ENCODE results near the gene HSPA8.
A peak's percentile ranks its signal among the peaks of the same experiment; 100 is the strongest.
"Not testable (repeated sequence)": the region's sequence is repeated elsewhere in the genome, so short reads cannot be mapped to it uniquely, and the experiment has no call there.

HSPA8 gene

GRCh38 chr11:123069908-123070821 lies 8.2 kb upstream of the HSPA8 start:
- DNase-seq, result no peak

DNA sequence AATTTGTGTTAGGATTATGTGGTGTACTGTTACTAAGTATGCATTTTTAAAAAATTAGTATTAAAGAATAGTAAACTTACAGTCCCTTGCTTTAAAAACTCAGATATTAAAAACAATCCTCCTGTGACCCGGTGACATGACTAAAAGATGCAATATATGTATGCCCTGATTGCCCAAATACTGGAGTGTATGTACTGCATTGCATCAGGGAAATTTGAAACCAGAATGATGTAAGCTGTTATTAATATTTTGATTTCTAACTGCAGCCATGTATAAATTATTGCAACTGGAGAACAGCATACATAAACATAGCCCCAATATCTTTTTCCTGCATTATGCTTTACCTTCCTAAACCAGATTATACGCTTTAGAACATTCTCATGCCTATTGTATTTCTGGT lies 3.7 kb upstream of the HSPA8 start:
- DNase-seq, result no peak

DNA sequence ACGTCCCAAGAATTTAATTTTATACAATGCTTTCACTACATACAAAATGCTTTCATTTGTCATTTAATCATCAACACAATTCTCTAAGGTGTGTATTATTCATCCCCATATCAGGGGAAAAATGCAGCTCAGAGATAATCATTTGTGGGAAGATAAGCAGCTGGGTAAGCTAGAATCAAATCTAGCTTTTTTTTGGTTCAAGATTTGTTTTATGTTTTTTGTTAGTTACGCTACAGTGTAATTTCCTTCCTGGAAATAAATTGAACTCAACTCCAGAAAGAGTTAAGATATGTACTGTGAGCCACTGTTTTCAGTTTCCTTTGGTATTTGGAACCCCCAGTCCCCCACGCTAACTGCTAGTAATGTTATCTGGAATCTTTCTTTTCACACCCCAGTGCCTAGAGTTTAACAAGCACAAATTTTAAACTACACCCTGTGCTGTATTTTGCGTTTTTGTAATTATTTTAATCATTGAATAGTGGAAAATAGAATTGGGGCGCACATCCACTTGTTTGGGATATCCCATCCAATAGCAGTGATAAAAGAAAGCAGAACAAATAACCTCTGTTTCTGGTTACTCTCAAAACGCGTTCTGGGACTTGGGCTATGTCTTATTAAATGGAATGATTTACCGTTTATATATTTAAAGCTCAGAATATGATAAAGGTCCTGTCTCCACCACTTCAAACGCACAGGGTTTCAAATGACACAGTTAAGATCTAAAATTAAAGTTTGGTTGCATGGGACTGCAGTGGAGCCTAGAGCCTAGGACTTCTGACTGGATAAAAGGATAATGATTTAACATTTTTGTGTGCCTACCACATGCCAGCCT lies 2.1 kb upstream of the HSPA8 start:
- DNase-seq, result no peak

DNA sequence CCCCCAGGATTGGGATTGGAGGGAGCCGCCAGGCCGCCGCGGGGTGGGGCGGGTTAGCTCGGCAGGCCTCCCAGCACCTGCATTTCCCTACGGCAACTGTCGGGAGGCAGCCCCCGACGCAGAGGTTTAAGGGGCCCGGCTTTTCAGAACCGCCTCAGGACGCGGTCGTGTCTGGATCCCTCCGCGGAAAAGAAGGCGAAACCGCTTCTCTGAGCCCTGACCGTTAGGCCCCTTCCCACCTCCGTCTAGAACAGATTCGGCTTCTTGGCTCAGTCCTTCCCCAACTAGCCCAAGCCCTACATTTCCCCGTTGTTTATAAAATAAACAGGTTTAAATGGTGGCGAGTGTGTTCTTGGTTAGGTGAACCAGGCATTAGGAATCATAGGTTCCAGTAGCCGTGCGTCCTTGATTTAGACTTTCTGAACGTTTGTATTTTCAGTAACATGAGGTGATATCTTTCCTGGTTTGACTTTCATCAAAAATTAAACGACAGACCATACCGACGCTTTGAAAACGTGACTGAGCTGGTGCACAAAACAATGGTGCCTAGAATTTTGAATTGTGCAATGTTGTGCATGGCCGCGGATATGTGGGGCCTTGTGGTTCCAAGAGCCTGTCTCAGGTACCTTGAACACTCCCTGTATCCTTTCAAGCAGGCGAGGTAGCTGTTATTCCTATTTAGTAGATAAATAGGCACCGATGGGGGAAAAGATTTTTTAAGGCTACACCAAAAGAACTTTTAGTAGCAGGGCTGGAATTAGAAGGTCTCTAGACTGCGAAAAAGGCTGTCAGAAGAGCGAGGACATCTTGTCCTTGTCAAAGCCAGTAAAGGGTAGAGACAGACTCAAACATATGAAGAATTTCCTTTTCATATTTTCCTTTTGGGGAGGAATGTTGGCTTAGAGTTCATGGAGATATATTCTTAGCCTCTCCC lies 1.2 kb upstream of the HSPA8 start:
- DNase-seq, result peak; percentile 41

DNA sequence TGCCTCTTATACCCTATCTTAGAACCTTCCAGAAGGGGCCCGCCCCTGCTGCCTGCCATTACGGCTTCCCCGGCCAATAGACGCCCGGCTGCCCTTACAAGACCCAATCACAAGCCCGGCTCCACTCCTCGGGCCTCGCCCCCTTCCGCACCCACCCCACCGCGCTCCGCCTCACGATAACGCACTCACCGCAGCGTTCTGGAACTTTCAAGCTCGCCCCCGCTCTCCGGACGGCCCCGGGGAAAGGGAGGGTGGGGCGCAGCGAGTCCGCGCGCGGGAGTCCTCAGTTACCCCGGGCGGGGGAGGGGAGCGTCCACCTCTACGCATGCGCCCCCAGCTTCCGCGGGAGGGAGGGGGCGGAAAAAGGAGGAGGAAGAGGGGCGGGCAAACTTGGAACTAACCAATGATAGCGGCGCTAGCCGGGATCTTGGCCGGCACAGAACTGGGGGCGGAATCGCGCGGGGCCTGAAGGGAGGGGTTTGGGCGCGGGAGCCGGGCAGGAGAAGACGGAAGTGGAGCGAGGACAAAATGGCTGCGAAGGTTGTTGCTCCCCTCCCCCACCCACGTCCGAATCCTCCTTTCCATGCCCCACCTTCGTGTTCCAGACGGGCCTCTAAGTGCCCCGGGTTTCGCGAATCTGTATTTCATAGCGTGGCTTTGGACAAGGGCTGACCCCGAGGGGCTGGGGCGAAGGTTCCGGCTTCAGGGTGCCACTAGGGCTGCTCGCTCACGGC lies 389 bp upstream of the HSPA8 start:
- peak; percentile 96 for DNase-seq

DNA sequence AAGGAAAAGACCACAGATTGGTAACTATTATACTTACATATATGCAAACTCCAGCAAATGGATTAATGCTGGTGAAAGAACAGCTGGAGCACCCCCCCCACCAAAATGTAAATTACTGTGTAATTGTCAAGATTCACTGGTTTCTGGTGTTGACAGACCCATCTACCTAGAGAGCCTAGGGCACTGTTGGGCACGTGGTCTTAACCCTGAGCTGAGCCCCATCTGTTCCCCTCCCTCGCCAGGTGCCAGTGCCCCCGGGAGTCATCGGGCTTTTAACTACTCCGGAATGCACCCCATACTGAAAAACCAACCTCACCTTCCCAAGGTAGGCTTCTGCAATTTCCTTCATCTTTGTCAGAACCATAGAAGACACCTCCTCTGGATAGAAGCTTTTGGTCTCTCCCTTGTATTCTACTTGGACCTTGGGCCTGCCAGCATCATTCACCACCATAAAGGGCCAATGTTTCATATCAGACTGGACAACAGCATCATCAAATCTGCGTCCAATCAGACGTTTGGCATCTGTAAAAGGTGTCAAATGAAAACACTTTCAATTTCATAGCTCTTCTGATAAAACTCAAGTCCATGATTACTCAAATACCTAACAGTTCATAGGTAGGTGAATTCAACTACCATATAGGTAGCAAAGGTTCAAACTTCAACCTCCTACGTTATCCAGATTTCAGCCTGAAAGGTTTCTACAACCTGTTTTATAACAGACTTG lies 1.5 kb downstream of the HSPA8 start:
- DNase-seq, result peak; percentile 48

DNA sequence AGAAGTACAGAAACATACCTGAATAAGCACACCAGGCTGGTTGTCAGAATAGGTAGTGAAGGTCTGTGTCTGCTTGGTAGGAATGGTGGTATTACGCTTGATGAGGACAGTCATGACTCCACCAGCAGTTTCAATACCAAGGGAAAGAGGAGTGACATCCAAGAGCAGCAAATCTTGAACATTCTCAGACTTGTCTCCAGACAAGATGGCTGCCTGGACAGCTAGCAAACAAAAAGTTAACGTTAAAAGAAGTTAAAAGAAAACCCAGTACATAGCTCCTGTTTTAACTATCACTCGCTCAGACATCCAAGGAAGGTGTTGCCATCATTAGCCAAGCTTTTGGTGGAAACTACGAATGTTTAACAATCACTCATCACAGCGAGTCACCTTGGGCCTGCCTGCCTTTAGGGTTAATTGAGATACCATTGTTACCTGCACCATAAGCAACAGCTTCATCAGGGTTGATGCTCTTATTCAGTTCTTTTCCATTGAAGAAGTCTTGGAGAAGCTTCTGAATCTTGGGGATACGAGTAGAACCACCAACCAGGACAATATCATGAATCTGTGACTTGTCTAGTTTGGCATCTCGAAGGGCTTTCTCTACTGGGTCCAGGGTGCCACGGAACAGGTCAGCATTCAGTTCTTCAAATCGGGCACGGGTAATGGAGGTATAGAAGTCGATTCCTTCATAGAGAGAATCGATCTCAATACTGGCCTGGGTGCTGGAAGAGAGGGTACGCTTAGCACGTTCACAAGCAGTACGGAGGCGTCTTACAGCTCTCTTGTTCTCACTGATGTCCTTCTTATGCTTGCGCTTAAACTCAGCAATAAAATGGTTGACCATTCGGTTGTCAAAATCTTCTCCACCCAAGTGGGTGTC lies 2.7 kb downstream of the HSPA8 start:
- DNase-seq, result not testable (repeated sequence)

DNA sequence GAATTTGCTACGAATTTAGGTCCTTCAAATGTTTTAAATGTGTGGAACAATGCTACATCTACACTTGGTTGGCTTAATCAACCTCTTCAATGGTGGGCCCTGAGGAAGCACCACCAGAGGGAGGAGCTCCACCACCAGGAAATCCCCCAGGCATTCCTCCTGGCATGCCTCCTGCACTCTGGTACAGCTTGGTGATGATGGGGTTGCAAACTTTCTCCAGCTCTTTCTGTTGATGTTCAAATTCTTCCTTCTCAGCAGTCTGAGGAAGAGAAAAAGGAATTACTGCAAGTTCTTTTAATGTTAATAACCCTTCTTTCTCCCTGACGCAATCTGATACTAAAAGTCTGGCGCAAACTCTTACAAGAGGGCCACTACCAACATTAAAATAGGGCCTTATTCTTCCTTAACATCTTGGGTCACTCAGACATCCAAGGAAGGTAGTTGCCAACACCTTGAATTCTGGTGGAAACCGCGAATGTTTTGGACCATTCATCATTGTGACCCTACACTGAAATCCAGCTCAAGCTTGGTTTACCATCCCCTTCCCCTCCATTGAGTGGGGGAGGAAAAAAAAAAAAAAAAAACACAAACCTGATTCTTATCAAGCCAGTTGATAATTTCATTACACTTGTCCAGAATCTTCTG lies 4.2 kb downstream of the HSPA8 start:
- no peak for DNase-seq

- no peak for DNase-seq
These were observed 5.0 kb downstream of the HSPA8 start for GRCh38 chr11:123056835-123057491.

DNA sequence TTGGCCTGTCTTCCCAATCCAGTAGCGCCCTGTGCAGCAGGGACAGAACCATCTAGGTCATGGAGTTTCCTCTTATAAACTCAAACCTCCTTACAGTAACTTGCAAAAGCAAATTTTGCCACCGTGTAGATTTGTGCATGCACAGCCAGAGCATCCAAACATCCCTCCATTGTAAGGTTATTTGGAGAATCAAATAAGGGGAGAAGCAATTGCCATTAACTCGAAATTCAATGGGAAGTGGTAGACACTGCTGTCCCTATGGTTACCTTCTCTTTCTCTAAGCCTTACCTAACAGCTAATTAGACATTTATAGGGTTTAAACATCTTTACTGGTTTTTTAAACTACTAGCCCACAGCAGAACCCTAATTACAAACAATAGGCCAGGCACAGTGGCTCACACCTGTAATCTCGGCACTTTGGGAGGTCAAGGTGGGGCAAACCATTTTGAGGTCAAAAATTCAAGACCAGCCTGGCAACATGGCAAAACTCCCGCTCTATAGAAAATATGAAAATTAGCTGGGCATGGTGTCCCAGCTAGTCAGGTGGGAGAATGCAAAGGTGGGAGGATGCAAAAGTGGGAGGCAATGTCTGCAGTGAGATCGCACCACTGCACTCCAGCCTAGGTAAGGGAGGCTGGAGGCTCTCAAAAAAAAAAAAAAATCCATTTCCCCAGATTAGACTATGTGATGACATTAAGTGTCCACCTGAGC lies 6.6 kb downstream of the HSPA8 start:
- DNase-seq, result no peak

- peak; percentile 71 for DNase-seq
These were observed 7.5 kb downstream of the HSPA8 start for GRCh38 chr11:123054301-123055065.

- no peak for DNase-seq
These were observed 8.8 kb downstream of the HSPA8 start for GRCh38 chr11:123052901-123053721.

GRCh38 chr11:123051634-123052033 lies 10.3 kb downstream of the HSPA8 start:
- DNase-seq, result no peak

GRCh38 chr11:123051146-123051545 lies 10.8 kb downstream of the HSPA8 start:
- no peak for DNase-seq

- no peak for DNase-seq
These were observed 14.0 kb downstream of the HSPA8 start for GRCh38 chr11:123047947-123048293.

DNA sequence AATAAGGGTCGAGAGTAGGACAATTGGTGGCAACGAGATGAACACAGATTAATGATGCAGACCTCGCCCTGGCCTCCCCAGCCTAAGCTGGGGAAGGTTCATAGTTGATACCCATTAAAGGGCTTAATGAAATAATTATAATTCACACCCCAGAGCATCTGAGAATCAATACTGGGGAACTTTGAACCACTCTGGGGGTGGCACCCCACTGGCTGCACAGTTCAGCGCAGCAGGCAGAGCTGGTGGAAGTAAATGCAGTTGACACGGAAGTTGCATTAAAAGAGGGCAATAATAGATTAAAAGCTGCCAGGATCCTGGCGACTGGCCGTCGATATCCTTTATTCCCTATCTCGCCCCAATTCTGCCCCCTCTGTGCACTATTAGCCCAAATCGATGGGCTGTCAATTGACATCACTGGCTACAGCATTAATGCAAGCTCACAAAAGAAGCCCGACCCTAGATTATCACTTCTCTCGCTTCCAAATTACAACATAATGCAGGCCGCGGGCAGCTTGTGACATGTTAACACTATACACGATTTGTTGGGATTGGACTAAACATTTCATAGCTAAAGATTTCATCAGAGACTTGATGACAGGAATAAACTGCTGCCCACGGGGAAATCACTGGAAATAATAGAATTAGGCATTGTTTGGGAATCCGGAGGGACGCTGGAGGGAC lies 14.5 kb downstream of the HSPA8 start:
- no peak for DNase-seq
